GM12878 (cell line): Measurements from ENCODE around the gene PPP1R9B. TPM values are rescaled to one million over a fixed set of nuclear protein-coding genes. Genes with fewer than 3 reads are reported as not detected.

Experiments
- ATAC-seq: fragments of 200-7000 bp; cut with Tn5 transposase; 3 replicates; pipeline ENCODE4 v1.9.1; 2020; ENCODE audit warnings: mild to moderate bottlenecking, moderate library complexity
- BruUV-seq: library from RNA; stranded (reverse); fragments of 400-500 nt; replicated peaks from 2 replicates; lab custom pipeline; 2021; lab: Mats Ljungman, UMichigan
- CTCF ChIA-PET: fragments of 300-600 bp; sonication (Branson Sonifier 250); formaldehyde crosslinking; extraction: SDS; loops from one replicate; lab custom pipeline; 2021; ENCODE audit warnings: inconsistent platforms; lab: Yijun Ruan, JAX
- POLR2A ChIA-PET: fragments of 350-600 bp; formaldehyde crosslinking; extraction: SDS; loops from one replicate; lab custom pipeline; 2021; ENCODE audit warnings: inconsistent platforms; lab: Charles Lee
- RAD21 ChIA-PET: fragments of 300-600 bp; sonication (Branson Sonifier 250); formaldehyde crosslinking; loops from one replicate; lab custom pipeline; 2023; ENCODE audit warnings: antibody characterized with exemption; ENCODE audit not compliant: unreplicated experiment; lab: Charles Lee
- SMC1A ChIA-PET: fragments of 300-600 bp; sonication (Branson Sonifier 250); formaldehyde crosslinking; loops from one replicate; lab custom pipeline; 2023; ENCODE audit not compliant: unreplicated experiment, uncharacterized antibody; lab: Charles Lee
- DNase-seq: peaks from one replicate; pipeline ENCODE4 v3.0.0-alpha.2; 2011; ENCODE audit warnings: low read depth, low spot score
- FAIRE-seq: peaks from 3 replicates; lab custom pipeline; 2011; peaks lifted over from hg19 to GRCh38; lab: Jason Lieb, UNC
- H2AFZ ChIP-seq: 2 replicates; pipeline ENCODE4 v1.6.0; 2011; ENCODE audit warnings: low read depth, low read length, control low read depth; ENCODE audit not compliant: control insufficient read depth
- H3K27ac ChIP-seq: 2 replicates; pipeline ENCODE4 v1.5.1; 2011; ENCODE audit warnings: control low read depth; ENCODE audit not compliant: control insufficient read depth, insufficient read depth
- H3K27me3 ChIP-seq, 2 experiments: replicated peaks in 1 of 2; 2 replicates each; pipeline versions ENCODE4 v1.6.0 to v1.6.1; 2011; ENCODE audit warnings: low read length in 1 of 2; ENCODE audit not compliant: control insufficient read depth in 2 of 2, insufficient read depth in 2 of 2
- H3K36me3 ChIP-seq, 2 experiments: 2 replicates each; pipeline ENCODE4 v1.5.1; 2011; ENCODE audit warnings: low read length in 1 of 2; ENCODE audit not compliant: control insufficient read depth in 2 of 2, insufficient read depth in 2 of 2
- H3K4me1 ChIP-seq: 2 replicates; pipeline ENCODE4 v1.6.1; 2011; ENCODE audit warnings: mild to moderate bottlenecking, low read length, moderate library complexity, mixed read lengths; ENCODE audit not compliant: control insufficient read depth, insufficient read depth
- H3K4me2 ChIP-seq: 2 replicates; pipeline ENCODE4 v1.6.0; 2011; ENCODE audit warnings: control low read depth; ENCODE audit not compliant: control insufficient read depth, insufficient read depth
- H3K4me3 ChIP-seq: fragments of 200-600 bp; sonication (generic); 2 replicates; pipeline ENCODE4 v1.5.1; 2016
- H3K79me2 ChIP-seq: 2 replicates; pipeline ENCODE4 v1.6.0; 2011; ENCODE audit warnings: low read length; ENCODE audit not compliant: control insufficient read depth, insufficient read depth
- H3K9ac ChIP-seq: 2 replicates; pipeline ENCODE4 v1.8.0; 2011; ENCODE audit warnings: low read length, control low read depth, mixed read lengths; ENCODE audit not compliant: control insufficient read depth, insufficient read depth
- H3K9me3 ChIP-seq: replicated peaks from 3 replicates; pipeline ENCODE4 v1.5.1; 2011; ENCODE audit warnings: mild to moderate bottlenecking, low read length; ENCODE audit not compliant: control insufficient read depth, insufficient read depth
- H4K20me1 ChIP-seq: 2 replicates; pipeline ENCODE4 v1.6.0; 2011; ENCODE audit not compliant: control insufficient read depth, insufficient read depth
- BACH1 ChIP-seq: fragments of 450-650 bp; IDR thresholded peaks from 2 replicates; pipeline ENCODE4 v1.6.1; 2017; ENCODE audit warnings: mild to moderate bottlenecking, borderline replicate concordance
- CBX5 ChIP-seq: sonication (generic); IDR thresholded peaks from 2 replicates; pipeline ENCODE4 v1.6.1; 2016; ENCODE audit warnings: low read depth, moderate library complexity, mild to moderate bottlenecking, inconsistent platforms
- FOS ChIP-seq: IDR thresholded peaks from 3 replicates; pipeline ENCODE4 v1.6.1; 2011; ENCODE audit warnings: borderline replicate concordance; ENCODE audit not compliant: insufficient read length; ENCODE audit errors: extremely low read depth
- IKZF1 ChIP-seq: fragments of 450-650 bp; conservative IDR thresholded peaks from 2 replicates; pipeline ENCODE4 v1.6.1; 2017; ENCODE audit warnings: antibody characterized with exemption, mild to moderate bottlenecking
- PRDM15 ChIP-seq: fragments of 450-650 bp; formaldehyde crosslinking; IDR thresholded peaks from 2 replicates; pipeline ENCODE4 v1.4.0; 2020; ENCODE audit warnings: mild to moderate bottlenecking, moderate library complexity
- RFX5 ChIP-seq: IDR thresholded peaks from 2 replicates; pipeline ENCODE4 v1.6.1; 2011; ENCODE audit warnings: low read depth, low read length, improper control_type of control experiment
- SREBF2 ChIP-seq: IDR thresholded peaks from 2 replicates; pipeline ENCODE4 v1.6.1; 2012; ENCODE audit warnings: mild to moderate bottlenecking, low read length
- ZBTB11 ChIP-seq: fragments of 450-650 bp; formaldehyde crosslinking; IDR thresholded peaks from 2 replicates; pipeline ENCODE4 v1.5.0; 2022; ENCODE audit warnings: mild to moderate bottlenecking, missing genetic modification characterization
- WGBS: methylation state at CpG from one replicate; pipeline ENCODE4 v1.1.6; 2016; ENCODE audit warnings: low lambda C conversion rate; ENCODE audit not compliant: insufficient replicate concordance, insufficient coverage; ENCODE audit errors: missing lambda C conversion rate; 5-methylcytosine and 5-hydroxymethylcytosine counted together
- in situ Hi-C: fragments of 300-500 bp; cut with MboI; formaldehyde crosslinking; loops from 9 replicates; pipeline ENCODE4 v1.14.3; 2018; ENCODE audit warnings: mixed read lengths
- intact Hi-C: fragments of 100-400 bp; cut with micrococcal nuclease; formaldehyde crosslinking; loops from one replicate; pipeline ENCODE4 v1.14.2; 2022; ENCODE audit not compliant: unreplicated experiment
- polyA plus RNA-seq, 11 experiments: library from polyadenylated mRNA; depleted of rRNA in 4 of 11; unstranded in 6 of 11; stranded (reverse) in 5 of 11; fragments of >200 nt; fragmentation: Nextera tagmentation in 4 of 11; fragmentation: Illumina TruSeq in 1 of 11; extraction: Ambion mirVana in 4 of 11; extraction: Trizol in 1 of 11; gene quantifications; 1 replicate in 1 of 11; 2 replicates in 10 of 11; pipeline versions ENCODE4 v1.2.1 to v1.2.3, GENCODE V29; 2011 to 2016; ENCODE audit warnings: inconsistent platforms in 2 of 11, missing spikeins in 2 of 11, low read depth in 1 of 11
- total RNA-seq, 4 experiments: library from RNA; depleted of rRNA in 3 of 4; stranded (reverse); fragments of >200 nt in 3 of 4; fragmentation: Illumina TruSeq in 1 of 4; extraction: Trizol in 1 of 4; gene quantifications; 2 replicates each; pipeline versions ENCODE4 v1.2.1 to v1.2.3, GENCODE V29; 2013 to 2021

PPP1R9B gene
- total and polyA plus RNA-seq, 10 of the 15 experiments (the other 5 are each of a cell fraction or from before 2014, with no cell fraction given): 0.20 to 107 (median 37.5) TPM

- no peak for TF ChIP-seq ZBTB11 (CRISPR knock-in tag)
Observed at GRCh38 chr17:50129728-50130558, 20.5 kb downstream of the PPP1R9B start, which contains the start of gene SAMD14 (continued).

GRCh38 chr17:50129353-50129727, 21.1 kb downstream of the PPP1R9B start:
- POLR2A ChIA-PET: interaction anchor here (0.5 to 1.0 kb wide), 2 partner anchors 23 to 36 kb away, joined by 3 to 4 read pairs; no protein-coding TSS in a partner anchor
- no TSS peak for BruUV-seq
- TF ChIP-seq IKZF1: no peak
- no peak for TF ChIP-seq FOS
- no peak for TF ChIP-seq SREBF2
- TF ChIP-seq CBX5: no peak
- no peak for TF ChIP-seq RFX5
- TF ChIP-seq PRDM15 (CRISPR knock-in tag): no peak
- no peak for TF ChIP-seq BACH1

More at GRCh38 chr17:50129353-50129727, 21.1 kb downstream of the PPP1R9B start:
- no peak for FAIRE-seq
- in situ Hi-C loops (no loop called here), intact Hi-C loops (no loop called here)
- peaks cover 6% of the 10 kb centered on the region; the same call in 1 of the 2 replicates for H3K4me1 ChIP-seq
- ATAC-seq: peak; percentile 3
- H2AFZ ChIP-seq: no peak overlapping the region
- H3K27me3 ChIP-seq: peaks cover 4 to 10% of the 10 kb centered on the region in 2 experiments
- no peak overlapping the region for H3K27ac ChIP-seq
- no peaks in the 10 kb centered on the region; the same call in 1 of the 2 replicates for H4K20me1 ChIP-seq
- WGBS: 2% methylated on average over 7 of the region's 31 CpGs
- H3K9ac ChIP-seq: no peak overlapping the region
- SMC1A ChIA-PET: interaction anchor here (1.3 to 1.4 kb wide), 2 partner anchors 14 to 22 kb away, joined by 3 read pairs; no protein-coding TSS in a partner anchor
- H3K4me3 ChIP-seq: 0 out of 2 replicates have a peak overlapping the region, but pooled peaks have one; percentile 47
- H3K4me2 ChIP-seq: no peak overlapping the region
- H3K9me3 ChIP-seq: no peaks in the 10 kb centered on the region
- DNase-seq: no peak
- H3K79me2 ChIP-seq: no peaks in the 10 kb centered on the region
- H3K36me3 ChIP-seq: peaks cover 4 to 5% of the 10 kb centered on the region in 2 experiments; a peak in 3 of 4 replicates
- CTCF ChIA-PET: interaction anchor here (0.7 to 3.0 kb wide), 5 partner anchors 10 to 145 kb away, joined by 3 to 18 read pairs (median 9); partner anchors contain the start of gene TMEM92
- RAD21 ChIA-PET: interaction anchor here (0.6 to 1.8 kb wide), 4 partner anchors 10 to 27 kb away, joined by 3 to 6 read pairs (median 4); no protein-coding TSS in a partner anchor
